HUES64 (cell line): Measurements from ENCODE around the gene ZNF428.
"Not testable (repeated sequence)": the region's sequence is repeated elsewhere in the genome, so short reads cannot be mapped to it uniquely, and the experiment has no call there.

Source experiments
- H3K27ac ChIP-seq: 2 replicates; pipeline ENCODE4 v1.7.0; 2013; ENCODE audit warnings: low read depth, low read length, inconsistent platforms
- H3K27me3 ChIP-seq: 2 replicates; pipeline ENCODE4 v1.6.1; 2013; ENCODE audit warnings: mild to moderate bottlenecking, low read length; ENCODE audit not compliant: insufficient read depth
- H3K36me3 ChIP-seq: 2 replicates; pipeline ENCODE4 v1.6.1; 2013; ENCODE audit warnings: mild to moderate bottlenecking, low read length; ENCODE audit not compliant: insufficient read depth
- H3K4me1 ChIP-seq: 2 replicates; pipeline ENCODE4 v1.6.1; 2013; ENCODE audit warnings: mild to moderate bottlenecking, low read length, moderate library complexity; ENCODE audit not compliant: insufficient read depth
- H3K4me3 ChIP-seq: 2 replicates; pipeline ENCODE4 v1.5.1; 2013; ENCODE audit warnings: mild to moderate bottlenecking, low read length, moderate library complexity
- H3K9ac ChIP-seq: 2 replicates; pipeline ENCODE4 v1.6.1; 2013; ENCODE audit warnings: mild to moderate bottlenecking, low read depth, low read length
- H3K9me3 ChIP-seq: 2 replicates; pipeline ENCODE4 v1.6.1; 2013; ENCODE audit warnings: low read depth, low read length; ENCODE audit not compliant: insufficient read depth
- WGBS: fragments of 150-250, 120-280 bp; methylation state at CpG from one replicate; pipeline ENCODE4 v1.1.7; 2013; ENCODE audit warnings: missing lambda C conversion rate; 5-methylcytosine and 5-hydroxymethylcytosine counted together

Gene ZNF428

GRCh38 chr19:43639519-43640423 is 20.3 kb upstream of the ZNF428 start, which contains the start of gene CADM4:
CADM4 (minus strand) TSS chr19:43639850; CDS start chr19:43639790, 60 bp downstream.
- WGBS = 1% methylated on average over 108 of the region's 110 CpGs
- H3K9me3 ChIP-seq = no peaks in the 10 kb centered on the region
- H3K36me3 ChIP-seq = no peaks in the 10 kb centered on the region
- peak within 1 kb of the TSS; percentile 42 for H3K9ac ChIP-seq
- H3K27ac ChIP-seq = no peak within 1 kb of the TSS
- peak within 1 kb of the TSS; percentile 72 for H3K4me3 ChIP-seq
- peaks cover 11% of the 10 kb centered on the region for H3K4me1 ChIP-seq
- peaks cover 52% of the 10 kb centered on the region for H3K27me3 ChIP-seq

GRCh38 chr19:43638995-43639518 is 19.6 kb upstream of the ZNF428 start:
- Histone ChIP-seq H3K27me3 (peaks cover 52% of the 10 kb centered on the region), H3K27ac (no peak overlapping the region), H3K9ac (peak overlapping the region; percentile 37; the same call in 1 of the 2 replicates), H3K4me1 (peaks cover 11% of the 10 kb centered on the region), H3K9me3 (no peaks in the 10 kb centered on the region), H3K4me3 (peak overlapping the region; percentile 71), H3K36me3 (no peaks in the 10 kb centered on the region)
- 5% methylated on average over 18 of the region's 18 CpGs for WGBS

DNA sequence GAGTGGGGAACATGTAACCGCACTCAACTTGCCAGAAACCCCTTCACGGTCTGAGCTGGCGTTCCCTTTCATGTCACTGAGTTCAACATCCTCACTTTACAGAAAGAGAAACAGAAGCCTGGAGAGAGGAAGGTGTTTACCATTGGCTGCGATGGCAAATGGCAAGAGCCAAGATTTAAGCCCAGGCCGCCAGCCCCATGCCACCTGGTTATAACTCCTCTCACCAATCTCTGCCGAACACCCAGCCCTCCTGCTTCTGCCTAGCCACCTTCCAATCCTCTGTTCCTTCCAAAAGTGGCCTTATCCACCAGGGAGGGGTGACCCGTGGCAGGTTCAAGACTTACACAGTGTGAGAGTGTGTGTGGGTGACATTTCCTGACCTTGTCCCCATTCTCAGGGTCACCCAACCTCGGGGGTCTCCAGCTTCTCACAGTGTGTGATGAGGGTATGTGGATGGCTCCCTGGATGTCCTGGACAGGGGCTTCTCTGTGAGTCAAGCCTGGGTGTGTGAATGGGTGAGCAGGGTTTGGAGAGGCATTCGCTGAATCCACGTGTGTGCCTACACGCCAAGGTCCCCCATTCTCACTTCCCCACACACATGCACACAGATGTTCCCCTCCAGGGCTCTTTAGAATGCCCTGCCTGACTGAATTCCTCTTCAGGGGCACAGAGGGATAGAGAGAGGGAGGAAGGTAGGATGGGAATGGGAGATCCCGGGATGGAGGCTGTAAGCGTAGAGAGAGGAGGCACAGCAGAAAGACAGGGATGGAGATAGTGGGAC is 19.0 kb upstream of the ZNF428 start:
- no peaks in the 10 kb centered on the region for H3K36me3 ChIP-seq
- H3K4me1 ChIP-seq = peaks cover 11% of the 10 kb centered on the region
- no peak overlapping the region for H3K27ac ChIP-seq
- peak overlapping the region; percentile 71 for H3K4me3 ChIP-seq
- H3K27me3 ChIP-seq = peaks cover 52% of the 10 kb centered on the region
- WGBS = 82% methylated on average over 8 of the region's 13 CpGs
- no peaks in the 10 kb centered on the region for H3K9me3 ChIP-seq
- H3K9ac ChIP-seq = no peak overlapping the region

GRCh38 chr19:43636121-43636683 is 16.8 kb upstream of the ZNF428 start:
- no peaks in the 10 kb centered on the region for H3K9me3 ChIP-seq
- peaks cover 44% of the 10 kb centered on the region for H3K27me3 ChIP-seq
- 61% methylated on average over 11 of the region's 14 CpGs for WGBS
- no peaks in the 10 kb centered on the region for H3K36me3 ChIP-seq
- H3K9ac ChIP-seq = peak overlapping the region; percentile 28; the same call in 1 of the 2 replicates
- H3K27ac ChIP-seq = peak overlapping the region; percentile 57; the same call in 1 of the 2 replicates
- H3K4me3 ChIP-seq = peak overlapping the region; percentile 29
- H3K4me1 ChIP-seq = peaks cover 11% of the 10 kb centered on the region

DNA sequence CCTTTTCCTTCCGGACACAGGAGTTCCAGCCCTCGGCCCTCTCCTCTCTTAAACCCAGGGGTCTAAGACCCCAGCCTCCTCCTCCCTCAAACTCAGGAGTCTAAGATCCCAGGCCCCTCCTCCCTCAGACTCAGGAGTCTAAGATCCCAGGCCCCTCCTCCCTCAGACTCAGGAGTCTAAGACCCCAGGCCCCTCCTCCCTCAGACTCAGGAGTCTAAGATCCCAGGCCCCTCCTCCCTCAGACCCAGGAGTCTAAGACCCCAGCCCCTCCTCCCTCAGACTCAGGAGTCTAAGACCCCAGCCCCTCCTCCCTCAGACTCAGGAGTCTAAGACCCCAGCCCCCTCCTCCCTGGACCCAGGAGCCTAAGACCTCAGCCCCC is 16.1 kb upstream of the ZNF428 start:
- 3% methylated on average over 2 of the region's 2 CpGs for WGBS
- H3K27ac ChIP-seq, H3K36me3 ChIP-seq, H3K9me3 ChIP-seq: not testable (repeated sequence)
- peak overlapping the region; percentile 61 for H3K4me3 ChIP-seq
- peaks cover 39% of the 10 kb centered on the region for H3K27me3 ChIP-seq
- H3K4me1 ChIP-seq = peaks cover 11% of the 10 kb centered on the region
- H3K9ac ChIP-seq = 0 out of 2 replicates have a peak overlapping the region, but pooled peaks have one; percentile 65

DNA sequence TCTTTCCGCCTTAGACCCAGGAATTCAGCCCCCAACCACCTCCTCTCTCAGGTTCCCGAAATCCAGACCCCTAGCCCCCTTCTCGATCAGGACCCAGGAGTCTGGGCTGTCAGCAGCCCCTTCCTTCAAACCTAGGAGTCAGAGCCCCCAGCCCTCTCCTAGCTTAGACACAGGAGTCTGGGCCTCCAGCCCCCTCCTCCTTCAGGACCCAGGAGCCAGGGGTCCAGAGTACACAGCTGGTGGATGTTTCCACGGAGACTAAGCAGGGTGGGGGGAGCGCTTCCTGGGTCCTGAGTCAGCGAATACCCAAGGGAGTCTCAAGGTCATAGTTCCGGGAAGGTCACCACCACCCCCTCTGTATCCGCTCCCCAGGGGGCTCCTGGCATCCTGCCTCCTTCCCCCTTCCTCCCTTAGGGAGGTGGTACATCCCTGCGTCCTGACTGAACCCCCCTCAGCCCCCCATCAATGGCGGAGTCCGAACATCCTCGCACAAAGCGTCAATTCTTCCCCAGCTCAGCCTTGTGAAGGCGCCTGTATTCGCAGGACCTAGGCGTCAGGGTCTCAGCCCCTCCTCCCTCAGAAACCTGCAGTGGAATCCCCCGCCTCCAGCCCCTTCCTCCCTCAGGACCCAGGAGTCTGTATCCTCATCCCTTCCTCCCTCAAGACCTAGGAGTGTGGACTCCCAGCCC is 15.6 kb upstream of the ZNF428 start:
- Histone ChIP-seq H3K4me1 (peaks cover 11% of the 10 kb centered on the region), H3K4me3 (peak overlapping the region; percentile 61), H3K9me3 (no peaks in the 10 kb centered on the region), H3K36me3 (no peaks in the 10 kb centered on the region), H3K9ac (peak overlapping the region; percentile 65), H3K27ac (no peak overlapping the region), H3K27me3 (peaks cover 33% of the 10 kb centered on the region)
- WGBS = 3% methylated on average over 17 of the region's 17 CpGs

GRCh38 chr19:43634506-43634871 is 15.1 kb upstream of the ZNF428 start:
- Histone ChIP-seq H3K27ac (no peak overlapping the region), H3K9ac (peak overlapping the region; percentile 65), H3K27me3 (peaks cover 31% of the 10 kb centered on the region), H3K4me1 (peaks cover 11% of the 10 kb centered on the region), H3K9me3 (no peaks in the 10 kb centered on the region), H3K4me3 (peak overlapping the region; percentile 61), H3K36me3 (no peaks in the 10 kb centered on the region)
- 14% methylated on average over 4 of the region's 5 CpGs for WGBS

- WGBS = 81% methylated on average over 5 of the region's 5 CpGs
- Histone ChIP-seq H3K4me3 (no peak overlapping the region), H3K27me3 (peaks cover 28% of the 10 kb centered on the region), H3K4me1 (peaks cover 11% of the 10 kb centered on the region), H3K27ac (no peak overlapping the region), H3K9ac (no peak overlapping the region), H3K36me3 (no peaks in the 10 kb centered on the region), H3K9me3 (no peaks in the 10 kb centered on the region)
Measured at GRCh38 chr19:43634068-43634467, 14.6 kb upstream of the ZNF428 start.

GRCh38 chr19:43633520-43633919 is 14.1 kb upstream of the ZNF428 start:
- no peaks in the 10 kb centered on the region for H3K9me3 ChIP-seq
- H3K27ac ChIP-seq = no peak overlapping the region
- WGBS = 96% methylated on average over 3 of the region's 4 CpGs
- H3K36me3 ChIP-seq = no peaks in the 10 kb centered on the region
- H3K27me3 ChIP-seq = peaks cover 22% of the 10 kb centered on the region
- no peak overlapping the region for H3K9ac ChIP-seq
- peaks cover 11% of the 10 kb centered on the region for H3K4me1 ChIP-seq
- no peak overlapping the region for H3K4me3 ChIP-seq

- no peak overlapping the region for H3K27ac ChIP-seq
- H3K9ac ChIP-seq = no peak overlapping the region
- peaks cover 3% of the 10 kb centered on the region; the same call in 1 of the 2 replicates for H3K27me3 ChIP-seq
- H3K9me3 ChIP-seq = no peaks in the 10 kb centered on the region
- no peak overlapping the region for H3K4me3 ChIP-seq
- WGBS = 86% methylated on average over 5 of the region's 5 CpGs
- H3K36me3 ChIP-seq = 0 out of 2 replicates have a peak, but pooled peaks cover 2% of the 10 kb centered on the region
- H3K4me1 ChIP-seq = peaks cover 7% of the 10 kb centered on the region
Measured at GRCh38 chr19:43631491-43631890, 12.1 kb upstream of the ZNF428 start.
